Measurements from ENCODE around the gene RARA.

Gene RARA

DNA sequence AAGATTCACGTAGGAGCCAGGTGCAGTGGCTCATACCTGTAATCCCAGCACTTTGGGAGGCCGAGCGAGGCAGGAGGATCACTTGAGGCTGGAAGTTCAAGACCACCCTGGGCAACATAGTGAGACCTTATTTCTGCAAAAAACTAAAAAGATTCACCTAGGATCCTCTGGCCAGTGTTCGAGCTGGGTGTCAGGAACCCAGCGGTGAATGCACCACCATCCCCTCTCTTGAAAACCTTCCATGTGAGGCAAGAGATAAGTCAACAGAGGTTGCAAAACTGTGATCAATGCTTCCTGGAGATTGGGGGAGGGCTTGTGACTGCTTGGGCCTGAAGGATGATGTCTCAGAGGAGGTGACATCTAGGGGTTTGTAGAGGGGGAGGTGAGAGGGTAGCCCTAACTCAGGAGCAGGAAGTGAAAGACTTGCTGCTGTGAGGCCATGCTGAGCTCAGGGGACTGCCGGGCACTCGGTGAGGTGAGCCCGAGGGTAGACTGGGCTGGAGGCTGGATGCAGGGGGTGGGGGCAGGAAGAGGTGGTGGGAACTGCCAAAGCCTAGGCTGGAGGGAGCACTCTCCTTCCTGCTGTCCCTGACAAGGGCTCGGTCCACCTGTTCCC lies 43.9 kb downstream of the RARA start:
- DNase-seq (ENCODE audit: low read depth): no peak
- no peak overlapping the region for H3K4me3 ChIP-seq (ENCODE audit: low read length)
- TF ChIP-seq, protein P1, sequence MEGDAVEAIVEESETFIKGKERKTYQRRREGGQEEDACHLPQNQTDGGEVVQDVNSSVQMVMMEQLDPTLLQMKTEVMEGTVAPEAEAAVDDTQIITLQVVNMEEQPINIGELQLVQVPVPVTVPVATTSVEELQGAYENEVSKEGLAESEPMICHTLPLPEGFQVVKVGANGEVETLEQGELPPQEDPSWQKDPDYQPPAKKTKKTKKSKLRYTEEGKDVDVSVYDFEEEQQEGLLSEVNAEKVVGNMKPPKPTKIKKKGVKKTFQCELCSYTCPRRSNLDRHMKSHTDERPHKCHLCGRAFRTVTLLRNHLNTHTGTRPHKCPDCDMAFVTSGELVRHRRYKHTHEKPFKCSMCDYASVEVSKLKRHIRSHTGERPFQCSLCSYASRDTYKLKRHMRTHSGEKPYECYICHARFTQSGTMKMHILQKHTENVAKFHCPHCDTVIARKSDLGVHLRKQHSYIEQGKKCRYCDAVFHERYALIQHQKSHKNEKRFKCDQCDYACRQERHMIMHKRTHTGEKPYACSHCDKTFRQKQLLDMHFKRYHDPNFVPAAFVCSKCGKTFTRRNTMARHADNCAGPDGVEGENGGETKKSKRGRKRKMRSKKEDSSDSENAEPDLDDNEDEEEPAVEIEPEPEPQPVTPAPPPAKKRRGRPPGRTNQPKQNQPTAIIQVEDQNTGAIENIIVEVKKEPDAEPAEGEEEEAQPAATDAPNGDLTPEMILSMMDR (conservative IDR thresholded peaks at IDR 0.05; ENCODE audit: low read depth, low read length): no peak

DNA sequence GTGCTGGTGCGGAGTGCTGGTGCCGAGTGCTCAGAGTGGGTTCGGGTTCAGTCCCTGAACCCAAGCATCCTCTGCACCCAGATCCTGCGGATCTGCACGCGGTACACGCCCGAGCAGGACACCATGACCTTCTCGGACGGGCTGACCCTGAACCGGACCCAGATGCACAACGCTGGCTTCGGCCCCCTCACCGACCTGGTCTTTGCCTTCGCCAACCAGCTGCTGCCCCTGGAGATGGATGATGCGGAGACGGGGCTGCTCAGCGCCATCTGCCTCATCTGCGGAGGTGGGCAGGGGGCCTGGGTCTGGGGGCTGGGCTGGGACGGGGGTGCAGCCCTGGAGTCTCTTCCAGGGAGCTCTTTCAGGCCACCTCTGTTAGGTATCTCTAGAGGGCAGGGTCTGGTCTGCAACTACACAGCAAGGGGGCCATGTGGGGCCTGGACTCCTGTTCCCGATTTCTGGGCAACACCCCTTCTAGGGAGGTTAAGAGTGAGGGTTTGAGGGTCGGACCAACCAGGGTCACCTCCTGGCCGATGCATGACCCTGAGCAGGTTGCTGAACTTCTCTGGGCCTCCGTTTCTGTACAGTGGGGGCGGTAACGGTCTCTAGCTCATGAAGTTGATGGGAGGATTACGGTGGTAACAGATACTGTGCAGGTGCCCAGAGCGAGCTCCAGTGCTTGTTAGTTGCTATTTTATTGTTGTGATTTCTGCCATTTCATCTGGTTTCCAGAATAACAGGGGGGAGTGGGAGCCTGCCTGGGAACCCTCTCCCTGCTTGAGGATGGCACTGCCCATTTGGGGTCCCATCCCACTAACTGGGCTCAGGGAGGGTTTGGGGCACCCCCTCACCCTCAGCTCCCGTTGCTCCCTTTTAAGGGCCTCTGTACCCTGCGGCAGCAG lies 45.5 kb downstream of the RARA start:
- H3K4me3 ChIP-seq (ENCODE audit: low read length): no peak overlapping the region
- DNase-seq (ENCODE audit: low read depth): no peak
- TF ChIP-seq, protein P1 (conservative IDR thresholded peaks at IDR 0.05; ENCODE audit: low read depth, low read length): no peak

DNA sequence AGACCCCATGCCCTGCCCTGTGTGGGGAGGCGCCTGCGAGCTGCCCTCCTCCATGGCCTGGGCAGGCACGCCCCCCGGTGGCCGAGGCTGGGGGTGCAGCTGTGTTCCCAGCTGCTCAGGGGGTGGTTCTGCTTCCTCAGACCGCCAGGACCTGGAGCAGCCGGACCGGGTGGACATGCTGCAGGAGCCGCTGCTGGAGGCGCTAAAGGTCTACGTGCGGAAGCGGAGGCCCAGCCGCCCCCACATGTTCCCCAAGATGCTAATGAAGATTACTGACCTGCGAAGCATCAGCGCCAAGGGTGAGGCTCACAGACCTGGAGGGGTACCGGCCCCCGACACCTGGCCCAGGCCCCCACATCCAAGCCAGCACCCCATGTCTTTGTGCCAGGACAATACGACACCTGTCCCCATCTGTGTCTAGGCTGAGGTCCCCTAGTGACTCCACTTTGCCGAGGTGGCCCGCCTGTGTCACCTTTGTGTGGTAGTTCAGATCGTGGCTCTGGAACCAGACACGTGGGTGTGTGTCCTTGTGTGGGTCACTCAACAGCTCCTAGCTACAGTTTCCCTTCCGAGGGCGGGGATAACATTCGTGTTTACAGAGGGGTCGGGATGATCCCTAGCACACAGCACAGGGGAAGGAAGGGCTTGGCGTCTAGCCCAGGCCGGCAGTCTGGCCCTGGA lies 46.3 kb downstream of the RARA start:
- DNase-seq (ENCODE audit: low read depth): no peak
- TF ChIP-seq, protein P1 (conservative IDR thresholded peaks at IDR 0.05; ENCODE audit: low read depth, low read length): peak; percentile 83
- H3K4me3 ChIP-seq (ENCODE audit: low read length): no peak overlapping the region

DNA sequence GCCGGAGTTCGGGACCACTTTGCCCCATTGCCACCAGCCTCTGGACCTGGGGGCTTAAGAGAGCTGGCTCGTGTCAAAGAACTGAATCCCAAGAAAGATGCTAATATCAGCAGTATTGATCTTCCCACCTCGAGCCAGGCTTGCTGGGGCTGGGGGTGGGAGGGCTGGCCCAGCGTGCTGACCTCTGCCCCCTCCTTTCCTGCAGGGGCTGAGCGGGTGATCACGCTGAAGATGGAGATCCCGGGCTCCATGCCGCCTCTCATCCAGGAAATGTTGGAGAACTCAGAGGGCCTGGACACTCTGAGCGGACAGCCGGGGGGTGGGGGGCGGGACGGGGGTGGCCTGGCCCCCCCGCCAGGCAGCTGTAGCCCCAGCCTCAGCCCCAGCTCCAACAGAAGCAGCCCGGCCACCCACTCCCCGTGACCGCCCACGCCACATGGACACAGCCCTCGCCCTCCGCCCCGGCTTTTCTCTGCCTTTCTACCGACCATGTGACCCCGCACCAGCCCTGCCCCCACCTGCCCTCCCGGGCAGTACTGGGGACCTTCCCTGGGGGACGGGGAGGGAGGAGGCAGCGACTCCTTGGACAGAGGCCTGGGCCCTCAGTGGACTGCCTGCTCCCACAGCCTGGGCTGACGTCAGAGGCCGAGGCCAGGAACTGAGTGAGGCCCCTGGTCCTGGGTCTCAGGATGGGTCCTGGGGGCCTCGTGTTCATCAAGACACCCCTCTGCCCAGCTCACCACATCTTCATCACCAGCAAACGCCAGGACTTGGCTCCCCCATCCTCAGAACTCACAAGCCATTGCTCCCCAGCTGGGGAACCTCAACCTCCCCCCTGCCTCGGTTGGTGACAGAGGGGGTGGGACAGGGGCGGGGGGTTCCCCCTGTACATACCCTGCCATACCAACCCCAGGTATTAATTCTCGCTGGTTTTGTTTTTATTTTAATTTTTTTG lies 47.1 kb downstream of the RARA start:
- H3K4me3 ChIP-seq (ENCODE audit: low read length): no peak overlapping the region
- TF ChIP-seq, protein P1 (conservative IDR thresholded peaks at IDR 0.05; ENCODE audit: low read depth, low read length): no peak
- no peak for DNase-seq (ENCODE audit: low read depth)

DNA sequence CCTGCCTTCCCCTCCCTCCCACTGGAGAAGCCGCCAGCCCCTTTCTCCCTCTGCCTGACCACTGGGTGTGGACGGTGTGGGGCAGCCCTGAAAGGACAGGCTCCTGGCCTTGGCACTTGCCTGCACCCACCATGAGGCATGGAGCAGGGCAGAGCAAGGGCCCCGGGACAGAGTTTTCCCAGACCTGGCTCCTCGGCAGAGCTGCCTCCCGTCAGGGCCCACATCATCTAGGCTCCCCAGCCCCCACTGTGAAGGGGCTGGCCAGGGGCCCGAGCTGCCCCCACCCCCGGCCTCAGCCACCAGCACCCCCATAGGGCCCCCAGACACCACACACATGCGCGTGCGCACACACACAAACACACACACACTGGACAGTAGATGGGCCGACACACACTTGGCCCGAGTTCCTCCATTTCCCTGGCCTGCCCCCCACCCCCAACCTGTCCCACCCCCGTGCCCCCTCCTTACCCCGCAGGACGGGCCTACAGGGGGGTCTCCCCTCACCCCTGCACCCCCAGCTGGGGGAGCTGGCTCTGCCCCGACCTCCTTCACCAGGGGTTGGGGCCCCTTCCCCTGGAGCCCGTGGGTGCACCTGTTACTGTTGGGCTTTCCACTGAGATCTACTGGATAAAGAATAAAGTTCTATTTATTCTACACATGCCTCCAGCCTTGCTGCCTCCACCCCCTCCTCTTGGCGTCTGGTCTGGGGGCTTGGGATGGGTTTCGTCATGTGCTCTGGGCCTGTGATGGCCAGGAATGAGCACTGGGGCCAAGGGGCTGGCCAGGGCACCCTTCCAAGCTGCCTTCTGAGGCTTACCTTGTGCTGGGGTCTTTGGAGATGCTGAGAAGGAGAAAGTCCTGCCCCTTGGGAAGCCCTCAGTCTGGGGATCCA lies 48.3 kb downstream of the RARA start:
- no peak for DNase-seq (ENCODE audit: low read depth)
- TF ChIP-seq, protein P1 (conservative IDR thresholded peaks at IDR 0.05; ENCODE audit: low read depth, low read length): no peak
- H3K4me3 ChIP-seq (ENCODE audit: low read length): no peak overlapping the region
